NCI-H1092 treated with DMSO at 0.1 percent for 48 hours (cell line): ENCODE data around the gene NPEPL1.
"Not testable (repeated sequence)": the region's sequence is repeated elsewhere in the genome, so short reads cannot be mapped to it uniquely, and the experiment has no call there.

Source experiments
- DNase-seq: peaks from one replicate; lab custom pipeline; 2025; lab: John Stamatoyannopoulos, UW

Gene NPEPL1

DNA sequence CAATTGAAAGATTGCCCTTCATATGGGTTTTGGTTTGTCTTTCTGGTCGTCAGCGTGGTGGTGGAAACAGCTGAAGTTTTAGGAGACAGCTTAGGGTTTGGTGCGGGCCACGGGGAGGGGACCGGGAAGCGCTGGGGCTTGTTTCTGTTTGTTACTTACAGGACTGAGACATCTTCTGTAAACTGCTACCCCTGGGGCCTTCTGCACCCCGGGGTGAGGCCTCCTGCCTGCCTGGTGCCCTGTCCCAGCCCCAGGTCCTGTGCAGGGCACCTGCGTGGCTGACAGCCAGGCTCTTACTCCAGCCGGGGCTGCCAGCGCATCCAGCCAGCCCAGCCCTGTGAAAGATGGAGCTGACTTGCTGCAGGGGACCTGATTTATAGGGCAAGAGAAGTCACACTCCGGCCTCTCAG is 22.8 kb downstream of the NPEPL1 start:
- no peak for DNase-seq

DNA sequence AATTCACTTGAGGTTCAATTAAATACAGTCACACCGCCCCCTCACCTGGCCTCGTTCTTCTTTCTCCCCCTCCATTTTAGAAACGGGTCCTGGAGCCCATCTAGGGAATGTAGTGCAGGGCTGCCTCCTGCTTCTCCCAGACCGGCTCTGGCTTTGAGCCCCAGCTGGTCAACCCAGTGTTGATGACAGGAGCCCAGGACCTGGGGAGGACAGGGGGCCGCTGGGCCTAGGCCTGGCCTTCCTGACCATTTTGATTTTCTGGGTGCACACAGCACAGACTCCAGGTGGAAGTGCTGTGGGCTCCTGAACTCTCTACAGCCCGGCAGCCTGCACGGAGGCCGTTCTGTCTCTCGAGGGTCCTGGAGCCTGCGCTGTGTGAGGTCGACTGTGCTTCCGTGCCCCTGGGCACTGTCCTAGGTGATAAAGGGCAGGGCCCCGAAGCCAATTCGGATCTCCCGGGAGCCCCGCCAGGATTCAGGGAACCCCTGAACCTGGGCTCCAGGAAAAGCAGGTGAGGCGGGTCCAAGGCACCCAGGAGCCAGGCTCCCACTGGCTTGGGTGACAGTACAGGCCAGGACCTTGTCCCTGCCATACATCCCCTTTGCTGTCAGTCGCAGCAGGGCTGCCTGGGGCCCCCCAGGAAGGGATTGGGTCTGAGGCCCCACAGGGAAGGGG is 23.3 kb downstream of the NPEPL1 start:
- no peak for DNase-seq

DNA sequence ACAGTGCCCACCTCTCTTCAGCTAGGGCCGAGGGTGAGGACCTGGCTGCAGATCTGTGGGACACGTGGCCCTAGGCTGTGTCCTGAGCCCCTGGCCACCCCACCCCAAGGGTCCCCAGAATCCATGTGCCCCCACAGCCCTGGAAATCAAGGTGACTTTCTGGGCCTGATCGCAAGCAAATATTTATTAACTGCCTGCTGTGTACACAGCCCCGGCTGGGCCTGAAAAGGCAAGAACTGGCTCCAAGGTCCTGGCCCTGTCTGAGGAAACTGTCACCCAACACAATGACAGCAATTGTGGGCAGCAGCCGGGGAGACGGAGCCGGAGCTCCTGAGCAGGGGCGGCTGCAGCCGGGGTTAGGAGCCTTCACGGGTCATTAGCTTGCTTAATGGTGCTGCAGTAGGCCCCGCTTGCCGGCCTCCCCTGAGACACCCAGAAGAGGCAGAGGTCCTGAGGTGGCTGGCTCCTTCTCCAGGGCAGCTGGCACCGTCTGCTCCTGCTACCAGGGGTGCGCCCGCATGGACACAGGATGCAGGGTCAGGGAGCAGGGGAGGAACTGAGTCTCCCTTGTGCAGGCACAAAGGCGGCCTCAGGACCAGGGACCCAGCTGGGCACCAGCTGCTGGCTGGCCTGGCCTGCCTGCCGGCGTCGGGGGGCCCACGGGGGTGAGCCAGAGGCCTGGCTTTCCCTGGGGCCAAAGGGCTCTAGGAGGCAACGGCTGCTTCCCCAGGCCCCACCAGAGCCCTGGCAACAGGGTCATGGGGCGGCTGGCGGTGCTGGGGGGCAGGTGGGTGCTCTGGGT is 24.1 kb downstream of the NPEPL1 start:
- peak; percentile 37 for DNase-seq

DNA sequence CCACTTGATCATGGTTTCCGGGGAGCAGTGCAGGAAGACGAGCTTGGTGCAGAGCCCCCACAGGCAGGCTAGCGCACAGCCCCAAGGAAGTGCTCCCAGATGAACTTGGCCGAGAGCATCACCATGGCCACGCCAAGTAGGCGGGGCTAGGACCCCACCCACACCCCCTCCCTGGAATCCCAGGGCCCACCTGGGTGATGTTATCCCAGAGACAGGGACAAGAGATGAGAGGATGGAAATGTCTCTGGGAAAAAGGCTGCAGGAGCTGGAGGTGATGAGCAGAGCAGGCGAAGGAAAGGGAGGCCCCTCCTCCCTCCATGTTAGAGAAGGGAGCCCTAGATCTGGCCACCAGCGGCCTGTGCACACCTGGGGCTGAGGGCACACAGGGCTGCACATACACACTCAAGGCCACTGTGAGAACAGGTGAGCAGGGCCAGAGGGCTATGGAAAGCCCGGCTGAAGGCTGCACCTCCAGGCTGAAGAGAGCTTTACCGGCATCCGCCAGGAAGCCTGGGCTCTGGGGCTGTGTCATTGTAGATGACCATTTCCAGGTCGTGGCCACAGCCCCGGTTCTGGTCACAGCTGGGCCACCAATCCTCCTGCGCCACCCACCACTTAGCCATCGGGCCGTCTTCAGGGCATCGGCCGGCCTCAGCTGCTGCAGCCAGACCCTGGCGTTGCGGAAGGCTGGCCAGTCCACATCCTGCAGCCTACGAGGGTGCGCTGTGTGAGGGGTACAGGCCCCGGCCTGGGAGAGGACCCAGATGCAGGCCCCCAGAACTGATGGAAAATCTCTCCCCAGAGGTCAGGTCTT is 24.9 kb downstream of the NPEPL1 start:
- DNase-seq: no peak

DNA sequence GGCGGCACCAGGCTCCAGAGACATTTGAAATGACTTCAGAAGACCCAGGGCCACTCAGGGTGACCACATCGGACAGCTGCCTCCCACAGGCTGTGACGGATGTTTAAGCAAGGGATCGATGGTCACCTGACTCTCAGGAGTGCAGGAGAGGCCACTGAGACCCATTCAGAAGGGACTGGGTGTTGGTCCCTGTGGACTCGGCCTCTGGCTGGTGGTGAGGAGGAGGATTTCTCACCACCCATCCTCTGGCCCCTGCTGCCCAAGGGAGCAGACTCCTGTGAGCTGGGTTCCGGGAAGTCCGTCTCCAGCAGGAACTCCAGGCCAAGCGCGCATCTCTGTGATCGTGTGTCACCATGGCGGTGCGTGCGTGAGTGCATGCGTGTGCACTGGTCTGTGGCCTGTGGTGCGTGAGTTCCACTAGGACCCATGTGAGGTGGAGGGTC is 25.5 kb downstream of the NPEPL1 start:
- DNase-seq: no peak

DNA sequence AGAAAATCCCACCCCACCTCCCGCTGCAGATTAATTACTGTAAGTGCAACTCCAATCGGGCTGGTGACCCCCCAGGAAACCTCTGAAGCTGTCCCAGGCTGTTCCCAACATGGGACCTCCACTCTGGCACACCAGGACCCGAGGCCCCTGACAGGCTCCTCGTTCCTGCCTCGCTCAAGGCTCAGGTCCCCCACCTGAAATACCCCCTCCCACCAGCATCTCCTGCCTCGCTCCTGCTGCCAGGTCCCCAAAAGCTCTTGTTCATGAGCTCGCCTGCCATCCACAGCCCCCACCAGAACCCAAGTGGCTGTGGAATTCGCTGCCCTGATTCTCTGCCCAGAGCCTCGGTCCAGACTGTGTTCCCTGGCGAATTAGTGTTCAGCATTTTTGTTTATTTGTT is 26.1 kb downstream of the NPEPL1 start:
- DNase-seq: no peak

DNA sequence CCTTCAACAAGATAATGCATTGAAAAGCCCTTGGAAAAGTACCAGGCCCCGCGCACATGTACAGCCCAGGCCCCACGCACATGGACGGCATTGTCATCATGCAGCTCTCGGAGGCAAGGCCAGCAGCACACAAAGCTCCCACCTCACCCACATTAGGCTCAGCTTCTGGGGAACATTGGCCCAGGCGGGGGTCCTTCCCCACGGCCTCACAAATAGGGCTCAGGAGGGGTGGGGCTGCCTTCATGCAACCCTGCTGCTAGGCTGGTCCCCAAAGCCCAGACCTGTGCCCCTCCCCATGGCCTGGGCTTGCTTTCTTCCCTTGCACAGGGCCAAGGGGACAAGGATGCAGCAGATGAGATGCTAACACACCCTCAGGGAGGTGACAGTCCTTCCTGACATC is 26.7 kb downstream of the NPEPL1 start:
- DNase-seq: no peak

DNA sequence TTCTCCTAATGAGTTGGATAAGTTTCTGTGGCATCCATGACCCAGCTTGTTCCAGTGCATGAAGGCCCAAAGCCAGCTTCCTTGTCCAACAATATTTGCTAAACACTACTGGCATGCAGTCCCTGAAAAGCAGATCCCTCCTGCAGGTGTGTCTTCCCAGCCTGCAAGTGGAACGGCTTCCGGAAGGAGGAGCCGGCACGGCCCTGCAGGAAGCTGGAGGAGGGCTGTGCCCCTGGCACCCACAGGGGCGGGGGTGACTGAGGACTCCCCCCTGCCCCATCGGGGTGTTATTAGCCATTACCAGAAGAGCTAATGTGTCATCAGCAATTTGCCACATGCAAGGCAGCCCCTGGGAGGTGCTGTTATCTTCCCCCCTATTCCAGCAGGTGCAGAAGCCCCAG is 27.4 kb downstream of the NPEPL1 start:
- no peak for DNase-seq

DNA sequence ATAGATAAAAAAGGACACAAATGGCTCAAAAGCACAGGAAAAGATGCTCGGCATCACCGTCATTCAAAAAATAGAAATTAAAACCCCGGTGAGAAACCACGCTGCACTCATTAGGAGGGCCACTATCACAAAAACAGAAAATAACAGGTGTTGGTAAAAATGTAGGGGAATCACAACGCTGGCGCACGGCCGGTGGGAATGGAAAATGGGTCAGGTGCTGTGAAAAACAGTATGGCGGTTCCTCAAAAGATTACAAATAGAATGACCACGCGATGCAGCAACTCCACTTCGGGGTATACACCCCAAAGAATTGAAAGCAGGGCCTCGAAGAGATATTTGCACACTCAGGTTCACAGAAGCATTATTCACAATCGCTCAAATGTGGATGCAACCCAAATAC is 28.3 kb downstream of the NPEPL1 start:
- no peak for DNase-seq

DNA sequence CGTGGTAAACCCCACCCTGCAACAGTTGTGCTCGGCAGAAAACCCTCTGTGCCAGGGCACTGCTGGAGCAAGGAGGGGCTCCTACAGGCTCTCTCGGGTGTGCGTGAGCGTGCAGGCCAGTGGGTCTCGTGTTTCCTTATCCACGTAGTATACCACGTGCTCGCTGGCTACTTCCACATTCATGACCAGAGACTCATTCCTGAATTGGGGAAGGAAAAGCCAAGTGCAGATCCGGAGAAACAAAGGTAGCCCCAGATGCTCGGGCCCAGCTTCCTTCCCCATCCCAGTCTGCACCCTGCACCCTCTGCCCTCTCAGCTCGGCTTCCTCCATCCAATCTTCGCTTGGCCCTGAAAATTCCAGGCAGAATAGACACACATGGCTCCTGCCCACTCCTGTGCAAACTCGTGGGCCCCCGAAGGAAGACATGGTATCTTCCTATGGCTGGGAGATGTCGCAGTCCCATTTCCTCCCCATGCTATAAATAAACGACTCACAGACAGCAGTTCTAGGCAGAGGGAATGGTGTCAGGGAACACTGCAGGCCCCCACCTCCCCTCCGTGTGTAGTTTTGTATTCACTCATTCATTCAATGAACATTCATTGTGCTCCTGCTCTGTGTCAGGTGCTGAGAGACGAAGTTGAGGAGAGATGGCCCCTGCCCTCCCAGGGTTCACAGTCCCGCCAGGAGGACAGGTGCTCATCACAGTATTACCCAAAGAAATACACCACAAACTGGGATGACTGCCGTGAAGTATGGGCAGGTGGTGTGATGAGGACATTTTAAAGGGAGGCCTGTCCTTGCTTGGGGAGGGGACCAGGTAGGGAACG is 29.6 kb downstream of the NPEPL1 start:
- no peak for DNase-seq

DNA sequence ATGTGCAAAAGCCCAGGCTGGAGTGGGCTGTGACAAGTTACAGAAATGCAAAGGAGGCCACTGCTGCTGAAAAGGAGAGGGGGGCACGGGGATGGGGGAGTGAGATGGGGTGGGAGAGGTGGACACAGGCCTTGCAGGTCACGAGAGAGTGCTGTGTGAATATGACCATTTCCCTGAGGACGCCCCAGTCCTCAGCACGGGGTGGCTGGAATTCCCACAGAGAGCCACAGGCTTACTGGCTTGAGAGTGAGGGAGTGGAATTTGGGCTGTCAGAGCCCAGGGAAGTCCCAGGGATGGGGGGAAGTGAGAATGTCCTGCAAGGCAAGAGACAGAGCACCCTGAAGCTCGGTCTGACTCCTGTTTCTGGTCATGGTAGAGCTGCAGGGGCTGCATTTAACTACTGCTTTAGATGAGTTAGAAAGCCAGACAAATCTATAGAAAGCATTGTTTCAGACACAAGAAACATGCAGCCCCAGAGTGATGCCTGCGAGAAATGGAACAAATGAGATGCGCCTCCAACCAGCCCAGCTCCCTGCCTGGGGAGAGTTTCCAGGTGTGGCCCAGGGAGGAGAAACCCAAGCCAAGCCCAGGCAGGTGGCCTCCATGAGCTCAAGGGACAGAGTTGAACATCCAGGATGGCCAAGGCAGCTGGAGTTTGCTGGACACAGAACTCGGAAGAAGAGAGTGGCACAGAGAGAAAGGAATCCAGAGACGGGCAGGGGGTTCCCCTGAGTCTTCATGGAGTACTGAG is 30.5 kb downstream of the NPEPL1 start:
- DNase-seq: no peak

DNA sequence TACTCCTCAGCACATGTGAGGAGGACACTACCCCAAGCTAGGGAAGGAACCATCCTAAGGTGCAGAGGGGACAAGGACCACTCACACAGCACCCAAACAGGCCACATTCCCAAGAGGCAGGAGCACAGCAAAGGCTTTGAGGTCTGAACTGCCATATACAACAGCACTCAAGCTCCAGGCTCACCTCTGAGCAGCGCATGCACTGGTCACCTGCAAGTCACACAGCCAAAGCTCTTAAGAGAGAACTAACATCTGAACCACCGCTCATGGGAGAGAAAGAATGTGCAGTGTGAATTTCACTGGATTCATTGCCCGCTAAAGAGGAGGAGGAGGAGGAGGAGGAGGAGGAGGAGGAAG is 31.0 kb downstream of the NPEPL1 start:
- DNase-seq: no peak

DNA sequence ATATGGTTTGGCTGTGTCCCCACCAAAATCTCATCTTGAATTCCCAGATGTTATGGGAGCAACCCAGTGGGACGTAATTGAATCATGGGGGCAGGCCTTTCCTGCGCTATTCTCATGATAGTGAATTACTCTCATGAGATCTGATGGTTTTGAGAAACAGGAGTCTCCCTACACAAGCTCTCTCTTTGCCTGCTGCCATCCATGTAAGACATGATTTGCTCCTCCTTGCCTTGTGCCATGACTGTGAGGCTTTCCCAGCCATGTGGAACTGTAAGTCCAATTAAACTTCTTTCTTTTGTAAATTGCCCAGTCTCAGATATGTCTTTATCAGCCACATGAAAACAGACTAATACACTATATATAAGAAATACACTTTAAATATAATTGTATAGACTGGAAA is 33.6 kb downstream of the NPEPL1 start:
- not testable (repeated sequence) for DNase-seq

DNA sequence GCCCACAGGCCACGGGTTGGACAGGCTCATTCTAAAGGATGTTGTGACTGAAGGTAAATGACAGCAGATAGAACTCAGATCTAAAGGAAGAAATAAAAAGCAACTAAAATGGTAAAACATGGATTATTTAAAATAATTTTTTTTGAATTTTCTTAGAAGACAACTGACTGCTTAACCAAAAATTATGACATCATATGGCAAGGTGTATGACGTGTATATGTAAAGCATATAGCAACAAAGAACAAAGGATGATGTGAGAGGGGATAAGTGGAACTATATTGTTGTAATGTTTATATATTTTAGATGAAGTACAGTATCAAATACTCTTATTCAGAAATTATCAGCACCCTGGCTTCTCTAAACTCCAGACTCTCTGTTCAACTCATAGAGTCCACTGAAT is 38.6 kb downstream of the NPEPL1 start:
- DNase-seq: no peak

DNA sequence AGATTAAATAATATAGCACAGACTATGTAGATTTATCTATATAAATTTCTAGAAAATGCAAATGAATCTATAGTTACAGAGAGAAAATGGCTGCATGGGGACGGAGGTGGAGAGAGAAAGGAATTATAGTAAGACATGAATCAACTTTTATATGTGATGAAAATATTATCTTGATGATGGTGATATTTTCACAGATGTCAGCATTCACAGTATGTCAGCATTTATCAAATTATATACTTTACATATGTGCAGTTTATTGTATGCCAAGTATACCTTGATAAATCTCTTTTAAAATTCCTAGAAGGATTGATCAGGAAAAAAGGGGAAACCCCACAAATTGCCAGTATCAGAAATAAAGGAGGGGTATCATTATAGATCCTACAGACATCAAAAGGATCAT is 44.6 kb downstream of the NPEPL1 start:
- no peak for DNase-seq

DNA sequence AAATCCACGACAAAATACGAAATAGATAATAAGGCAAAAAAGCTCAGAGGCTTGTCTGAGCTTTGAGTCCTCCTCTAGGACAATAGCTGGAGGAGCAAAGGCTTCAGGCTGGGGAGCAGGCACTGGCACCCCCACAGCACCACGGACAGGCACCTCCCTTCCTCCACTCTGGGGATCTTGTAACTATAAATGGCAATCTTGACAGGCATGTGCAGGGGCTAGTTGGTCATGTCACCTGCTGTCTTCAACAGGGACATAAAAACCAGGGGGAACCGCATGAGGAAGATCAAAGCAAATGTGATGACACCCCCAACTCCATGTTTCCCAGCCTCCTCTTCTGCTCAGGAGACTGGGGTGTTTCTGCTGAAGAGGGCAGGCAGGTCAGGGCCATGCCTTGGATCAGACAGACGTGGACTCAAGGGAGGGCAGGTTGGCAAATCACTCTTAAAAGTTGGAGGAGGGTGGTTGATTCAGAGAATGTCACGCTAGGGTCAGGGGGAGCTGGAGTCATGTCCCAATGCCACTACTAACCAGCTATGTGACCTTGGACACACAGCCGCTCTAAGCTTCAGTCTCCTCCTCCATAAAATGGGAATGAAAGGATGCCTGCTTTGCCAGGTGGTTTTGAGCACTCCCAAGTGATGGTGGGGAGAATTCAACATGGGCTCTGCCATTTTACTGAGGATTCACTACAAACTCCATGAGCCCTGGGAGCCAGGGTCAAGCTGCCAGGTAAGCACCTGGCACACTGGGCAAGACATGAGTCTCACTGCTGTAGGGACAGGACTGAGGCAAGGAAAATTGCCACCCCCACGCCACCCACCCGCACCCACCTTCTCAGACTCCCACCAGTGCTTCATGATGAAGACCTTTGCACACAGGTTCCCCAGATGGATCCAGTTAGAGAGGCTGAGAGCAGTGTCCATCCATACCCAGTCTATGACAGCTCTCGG is 48.0 kb downstream of the NPEPL1 start:
- DNase-seq: no peak

DNA sequence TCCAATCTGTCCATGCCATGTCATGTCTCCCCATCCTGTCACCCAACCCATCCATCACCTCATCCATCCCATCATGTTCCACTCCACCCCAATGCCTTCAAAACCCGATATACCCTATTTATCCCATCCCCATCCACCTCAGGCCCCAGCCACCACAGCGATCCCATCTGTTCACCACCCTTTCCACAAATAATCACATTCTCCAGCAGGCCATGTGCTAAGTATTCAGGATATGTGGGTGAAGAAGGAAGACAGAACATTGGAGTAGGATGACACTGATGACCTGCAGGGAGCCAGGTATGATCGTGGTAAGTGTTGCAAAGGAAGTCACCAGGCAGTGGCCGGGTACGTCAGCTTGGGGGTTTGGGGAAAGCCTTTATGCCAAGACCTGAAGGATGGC is 48.8 kb downstream of the NPEPL1 start:
- DNase-seq: no peak

DNA sequence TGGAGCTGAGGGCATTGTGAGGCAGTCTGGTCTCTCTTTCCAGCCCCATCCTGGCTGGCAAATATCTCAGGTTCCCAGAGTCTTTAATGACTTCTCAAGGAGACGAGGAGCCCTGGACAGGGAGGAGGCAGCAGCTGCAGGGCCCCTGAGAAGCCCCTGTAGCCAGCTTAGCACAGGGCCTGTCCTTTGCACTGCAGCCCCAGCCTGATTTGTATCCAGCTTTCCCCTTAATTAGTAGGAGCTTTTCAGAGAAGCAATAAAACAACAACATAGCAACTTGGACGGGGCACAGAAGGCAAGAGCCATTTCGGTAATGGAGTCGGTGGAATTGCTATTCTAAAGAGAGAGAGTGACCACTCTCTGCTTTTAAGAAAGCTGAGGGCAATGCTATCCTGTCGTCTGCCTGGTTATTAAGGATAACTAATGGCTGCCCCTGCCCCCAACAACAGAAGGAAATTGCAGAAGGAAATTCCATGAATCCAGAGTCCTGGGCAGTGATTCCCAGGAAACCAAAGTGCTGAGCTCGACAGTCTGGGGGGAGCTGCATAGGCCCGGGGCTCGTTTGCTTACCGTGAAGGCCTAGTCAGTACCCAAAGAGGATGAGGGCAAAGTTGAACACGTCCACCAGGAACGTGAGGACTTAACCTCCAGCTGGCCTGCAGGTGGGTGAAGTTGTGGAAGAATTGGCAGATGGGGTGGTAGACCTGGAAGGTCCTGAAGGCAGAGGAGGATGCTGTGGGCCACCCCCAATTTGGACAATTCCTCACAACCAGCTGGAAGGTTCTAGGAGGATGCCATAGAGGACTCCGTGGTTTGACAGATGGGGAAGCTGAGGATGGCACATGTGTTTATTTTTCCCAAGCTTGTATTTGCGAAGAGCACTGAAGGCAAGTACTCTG is 50.3 kb downstream of the NPEPL1 start:
- DNase-seq: no peak

DNA sequence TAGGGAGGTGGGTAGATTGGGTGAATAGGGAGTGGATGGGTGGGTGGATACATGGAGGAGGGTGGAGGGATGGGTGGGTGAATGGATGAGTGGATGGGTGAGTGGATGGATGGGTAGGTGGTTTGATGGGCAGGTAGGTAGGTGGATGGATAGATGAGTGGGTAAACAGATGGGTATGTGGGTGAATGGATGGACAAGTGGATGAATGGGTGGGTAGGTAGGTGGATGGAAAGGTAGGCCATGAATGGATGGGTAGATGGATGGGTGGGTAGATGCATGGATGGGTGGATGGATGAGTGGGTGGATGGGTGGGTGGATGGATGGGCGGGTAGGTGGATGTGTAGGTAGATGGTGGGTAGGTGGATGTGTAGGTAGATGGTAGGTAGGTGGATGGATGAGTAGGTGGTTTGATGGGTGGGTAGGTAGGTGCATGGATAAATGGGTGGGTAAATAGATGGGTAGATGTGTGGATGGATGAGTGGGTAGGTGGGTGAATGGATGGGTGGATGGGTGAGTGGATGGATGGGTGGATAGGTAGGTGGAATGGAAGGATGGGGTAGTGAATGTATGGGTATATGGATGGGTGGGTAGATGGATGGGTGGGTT is 51.4 kb downstream of the NPEPL1 start:
- no peak for DNase-seq
